ENCODE measurements around the gene RUNX1.

RUNX1 gene

DNA sequence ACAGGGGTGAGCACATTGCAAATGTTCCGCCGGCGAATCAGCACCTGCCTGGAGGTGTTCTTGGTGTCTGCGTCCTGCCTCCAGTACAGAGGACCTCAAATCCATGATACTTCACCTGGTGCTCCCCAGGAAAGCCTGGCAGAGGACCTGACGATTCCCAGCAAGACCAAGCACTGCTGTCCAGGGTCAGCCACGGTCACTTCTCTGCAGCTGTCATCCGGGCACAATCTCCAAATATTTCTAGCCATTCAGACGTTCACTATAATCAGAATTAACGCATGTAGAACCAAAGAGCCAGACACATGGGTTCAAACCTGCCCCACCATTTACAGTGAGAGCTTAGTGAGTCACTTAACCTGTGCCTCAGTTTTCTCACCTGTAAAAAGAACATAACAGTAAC is 305.8 kb downstream of the RUNX1 start:
- Histone ChIP-seq H3K27me3 (replicated peaks; ENCODE audit: control insufficient read depth, insufficient read depth, low read length) (no peaks in the 10 kb centered on the region; the same call in 1 of the 2 replicates), H3K36me3 (ENCODE audit: control insufficient read depth, insufficient read depth, low read length) (no peaks in the 10 kb centered on the region), H3K4me3 (replicated peaks; ENCODE audit: low read depth, low read length) (no peak overlapping the region)
- TF ChIP-seq, protein P1, sequence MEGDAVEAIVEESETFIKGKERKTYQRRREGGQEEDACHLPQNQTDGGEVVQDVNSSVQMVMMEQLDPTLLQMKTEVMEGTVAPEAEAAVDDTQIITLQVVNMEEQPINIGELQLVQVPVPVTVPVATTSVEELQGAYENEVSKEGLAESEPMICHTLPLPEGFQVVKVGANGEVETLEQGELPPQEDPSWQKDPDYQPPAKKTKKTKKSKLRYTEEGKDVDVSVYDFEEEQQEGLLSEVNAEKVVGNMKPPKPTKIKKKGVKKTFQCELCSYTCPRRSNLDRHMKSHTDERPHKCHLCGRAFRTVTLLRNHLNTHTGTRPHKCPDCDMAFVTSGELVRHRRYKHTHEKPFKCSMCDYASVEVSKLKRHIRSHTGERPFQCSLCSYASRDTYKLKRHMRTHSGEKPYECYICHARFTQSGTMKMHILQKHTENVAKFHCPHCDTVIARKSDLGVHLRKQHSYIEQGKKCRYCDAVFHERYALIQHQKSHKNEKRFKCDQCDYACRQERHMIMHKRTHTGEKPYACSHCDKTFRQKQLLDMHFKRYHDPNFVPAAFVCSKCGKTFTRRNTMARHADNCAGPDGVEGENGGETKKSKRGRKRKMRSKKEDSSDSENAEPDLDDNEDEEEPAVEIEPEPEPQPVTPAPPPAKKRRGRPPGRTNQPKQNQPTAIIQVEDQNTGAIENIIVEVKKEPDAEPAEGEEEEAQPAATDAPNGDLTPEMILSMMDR (IDR thresholded peaks at IDR 0.05; ENCODE audit: insufficient read depth, low read length, poor library complexity, severe bottlenecking), result no peak
- DNase-seq (ENCODE audit: extremely low read depth, insufficient read length), result no peak

DNA sequence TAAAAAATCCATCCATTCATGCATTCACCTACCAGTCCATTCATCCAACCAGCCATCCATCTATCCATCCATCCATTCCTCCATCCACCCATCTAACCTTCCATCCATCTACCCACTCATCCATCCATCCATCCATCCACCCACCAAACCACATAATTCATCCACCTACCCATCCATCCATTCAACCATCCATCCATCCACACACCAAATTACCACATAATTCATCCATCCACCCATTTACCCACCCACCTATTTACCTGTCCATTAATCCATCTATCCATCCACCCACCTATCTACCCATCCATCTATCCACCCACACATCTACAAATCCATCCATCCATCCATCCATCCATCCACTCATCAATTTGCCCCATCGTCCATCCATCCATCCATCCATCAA is 308.9 kb downstream of the RUNX1 start:
- DNase-seq (ENCODE audit: extremely low read depth, insufficient read length), result no peak
- no peaks in the 10 kb centered on the region for H3K36me3 ChIP-seq (ENCODE audit: control insufficient read depth, insufficient read depth, low read length)
- TF ChIP-seq, protein P1 (IDR thresholded peaks at IDR 0.05; ENCODE audit: insufficient read depth, low read length, poor library complexity, severe bottlenecking), result no peak
- no peaks in the 10 kb centered on the region; the same call in 1 of the 2 replicates for H3K27me3 ChIP-seq (replicated peaks; ENCODE audit: control insufficient read depth, insufficient read depth, low read length)
- H3K4me3 ChIP-seq (replicated peaks; ENCODE audit: low read depth, low read length), result no peak overlapping the region
